ENCODE measurements around the gene MMP1. TPM values are rescaled to one million over a fixed set of nuclear protein-coding genes. Genes with fewer than 3 reads are reported as not detected.

The MMP1 gene
- total and polyA plus RNA-seq, 2 of the 13 experiments (the other 11 are each of a cell fraction or from before 2014, with no cell fraction given): 0.09 to 0.21 TPM

DNA sequence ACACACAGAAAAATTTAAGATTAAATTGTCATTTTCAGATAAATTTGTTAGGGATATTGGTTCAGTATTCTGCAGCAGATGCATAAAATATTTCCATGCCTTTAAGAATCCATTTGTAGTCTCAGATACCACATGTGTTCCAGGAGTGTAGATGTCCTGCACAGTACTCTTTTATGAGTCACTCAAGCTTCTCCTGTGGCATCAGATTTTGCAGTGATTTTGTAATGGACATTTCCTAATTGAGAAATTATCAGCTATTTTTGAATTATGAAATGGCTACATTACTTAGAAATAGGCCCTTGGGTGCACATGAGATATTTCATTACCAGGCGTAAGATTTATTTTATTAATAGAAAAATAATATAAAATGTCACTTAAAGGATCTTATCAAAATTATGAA is 26.6 kb upstream of the MMP1 start:
- no peaks in the 10 kb centered on the region for H3K79me2 ChIP-seq (ENCODE audit: insufficient read depth, low read length)
- no peaks in the 10 kb centered on the region for H3K4me1 ChIP-seq (ENCODE audit: insufficient read depth, low read length)
- intact Hi-C loops (cut with micrococcal nuclease; ENCODE audit: unreplicated experiment): no loop called here
- no peak overlapping the region for H3K4me3 ChIP-seq (replicated peaks in 1 of 3; ENCODE audit: insufficient read depth in 1 of 3, low read depth in 2 of 3, low read length in 3 of 3)
- no peaks in the 10 kb centered on the region for H4K20me1 ChIP-seq (ENCODE audit: insufficient read depth, low read length)
- TF ChIP-seq RAD21 (CRISPR knock-in tag; IDR thresholded peaks at IDR 0.05) (no peak), ZNF619 (CRISPR knock-in tag; IDR thresholded peaks at IDR 0.05) (no peak), ZFAT (CRISPR knock-in tag; conservative IDR thresholded peaks at IDR 0.05) (no peak), ZNF460 (CRISPR knock-in tag; IDR thresholded peaks at IDR 0.05; ENCODE audit: borderline replicate concordance) (no peak), IRF9 (CRISPR knock-in tag; IDR thresholded peaks at IDR 0.05; ENCODE audit: borderline replicate concordance) (no peak), ZNF772 (CRISPR knock-in tag; IDR thresholded peaks at IDR 0.05) (no peak), ZNF546 (CRISPR knock-in tag; conservative IDR thresholded peaks at IDR 0.05) (no peak), RFXANK (CRISPR knock-in tag; IDR thresholded peaks at IDR 0.05) (no peak), DR1 (CRISPR knock-in tag; IDR thresholded peaks at IDR 0.05) (no peak), CCDC6 (CRISPR knock-in tag; IDR thresholded peaks at IDR 0.05) (no peak), POGZ (CRISPR knock-in tag; IDR thresholded peaks at IDR 0.05) (no peak), MXD1 (CRISPR knock-in tag; IDR thresholded peaks at IDR 0.05) (no peak)
- TF ChIP-seq, protein P1, sequence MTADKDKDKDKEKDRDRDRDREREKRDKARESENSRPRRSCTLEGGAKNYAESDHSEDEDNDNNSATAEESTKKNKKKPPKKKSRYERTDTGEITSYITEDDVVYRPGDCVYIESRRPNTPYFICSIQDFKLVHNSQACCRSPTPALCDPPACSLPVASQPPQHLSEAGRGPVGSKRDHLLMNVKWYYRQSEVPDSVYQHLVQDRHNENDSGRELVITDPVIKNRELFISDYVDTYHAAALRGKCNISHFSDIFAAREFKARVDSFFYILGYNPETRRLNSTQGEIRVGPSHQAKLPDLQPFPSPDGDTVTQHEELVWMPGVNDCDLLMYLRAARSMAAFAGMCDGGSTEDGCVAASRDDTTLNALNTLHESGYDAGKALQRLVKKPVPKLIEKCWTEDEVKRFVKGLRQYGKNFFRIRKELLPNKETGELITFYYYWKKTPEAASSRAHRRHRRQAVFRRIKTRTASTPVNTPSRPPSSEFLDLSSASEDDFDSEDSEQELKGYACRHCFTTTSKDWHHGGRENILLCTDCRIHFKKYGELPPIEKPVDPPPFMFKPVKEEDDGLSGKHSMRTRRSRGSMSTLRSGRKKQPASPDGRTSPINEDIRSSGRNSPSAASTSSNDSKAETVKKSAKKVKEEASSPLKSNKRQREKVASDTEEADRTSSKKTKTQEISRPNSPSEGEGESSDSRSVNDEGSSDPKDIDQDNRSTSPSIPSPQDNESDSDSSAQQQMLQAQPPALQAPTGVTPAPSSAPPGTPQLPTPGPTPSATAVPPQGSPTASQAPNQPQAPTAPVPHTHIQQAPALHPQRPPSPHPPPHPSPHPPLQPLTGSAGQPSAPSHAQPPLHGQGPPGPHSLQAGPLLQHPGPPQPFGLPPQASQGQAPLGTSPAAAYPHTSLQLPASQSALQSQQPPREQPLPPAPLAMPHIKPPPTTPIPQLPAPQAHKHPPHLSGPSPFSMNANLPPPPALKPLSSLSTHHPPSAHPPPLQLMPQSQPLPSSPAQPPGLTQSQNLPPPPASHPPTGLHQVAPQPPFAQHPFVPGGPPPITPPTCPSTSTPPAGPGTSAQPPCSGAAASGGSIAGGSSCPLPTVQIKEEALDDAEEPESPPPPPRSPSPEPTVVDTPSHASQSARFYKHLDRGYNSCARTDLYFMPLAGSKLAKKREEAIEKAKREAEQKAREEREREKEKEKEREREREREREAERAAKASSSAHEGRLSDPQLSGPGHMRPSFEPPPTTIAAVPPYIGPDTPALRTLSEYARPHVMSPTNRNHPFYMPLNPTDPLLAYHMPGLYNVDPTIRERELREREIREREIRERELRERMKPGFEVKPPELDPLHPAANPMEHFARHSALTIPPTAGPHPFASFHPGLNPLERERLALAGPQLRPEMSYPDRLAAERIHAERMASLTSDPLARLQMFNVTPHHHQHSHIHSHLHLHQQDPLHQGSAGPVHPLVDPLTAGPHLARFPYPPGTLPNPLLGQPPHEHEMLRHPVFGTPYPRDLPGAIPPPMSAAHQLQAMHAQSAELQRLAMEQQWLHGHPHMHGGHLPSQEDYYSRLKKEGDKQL (CRISPR knock-in tag; IDR thresholded peaks at IDR 0.05; ENCODE audit: low read depth): no peak
- ChIA-PET POLR2A (no interaction called here), CTCF (ENCODE audit: low intra/inter-chr PET ratio, low total read pairs) (no interaction called here)
- H3K27me3 ChIP-seq (ENCODE audit: control insufficient read depth in 1 of 2, insufficient read depth in 2 of 2, low read length in 2 of 2): no peaks in the 10 kb centered on the region
- no TSS peak for BruUV-seq (replicated peaks)
- ATAC-seq (no peak), DNase-seq (ENCODE audit: low spot score) (no peak), FAIRE-seq (no peak)
- in situ Hi-C loops (cut with HindIII; ENCODE audit: extremely low pct_ligation_motif_present, low pct_unique_long_range_greater_than_20kb): loop anchor here (10.0 kb wide), 1 partner anchor 120 kb away; no protein-coding TSS in a partner anchor
- no peak overlapping the region for H3K9ac ChIP-seq (ENCODE audit: insufficient read depth, low read depth, low read length)
- no peak overlapping the region for H3K27ac ChIP-seq (ENCODE audit: extremely low read length, insufficient read depth, low read length)
- 50% methylated on average over 1 of the region's 1 CpG for WGBS (ENCODE audit: low lambda C conversion rate)
- H2AFZ ChIP-seq (ENCODE audit: low read length): no peak overlapping the region
- no peaks in the 10 kb centered on the region for H3K36me3 ChIP-seq (replicated peaks in 1 of 2; ENCODE audit: control insufficient read depth in 1 of 2, insufficient read depth in 2 of 2, low read length in 2 of 2)
- H3K4me2 ChIP-seq (ENCODE audit: low read depth, low read length): no peak overlapping the region
- H3K9me3 ChIP-seq (ENCODE audit: low read length): no peaks in the 10 kb centered on the region

Data from HepG2 (cell line).